T-cell (primary cell): ENCODE measurements around the gene FKBP1B. TPM values are rescaled to one million over a fixed set of nuclear protein-coding genes. Genes with fewer than 3 reads are reported as not detected.
A peak's percentile ranks its signal among the peaks of the same experiment; 100 is the strongest.

Experiments used
- ATAC-seq, 4 experiments: fragments of 200-7000 bp in 3 of 4; fragments of 150-1000 bp in 1 of 4; cut with Tn5 transposase; replicated peaks in 1 of 4; 1 replicate in 3 of 4; 2 replicates in 1 of 4; pipeline ENCODE4 v1.10.0; 2021; ENCODE audit warnings: moderate library complexity in 3 of 4, mild to moderate bottlenecking in 2 of 4, moderate number of reproducible peaks in 1 of 4
- CTCF ChIA-PET, 2 donors: fragments of 300-600 bp; sonication (Branson Sonifier 250); formaldehyde crosslinking; loops; one replicate each; lab custom pipeline; 2022; ENCODE audit warnings: antibody characterized with exemption in 2 of 2; lab: Charles Lee
- POLR2A ChIA-PET, 2 donors: fragments of 300-600 bp; sonication (Branson Sonifier 250); formaldehyde crosslinking; loops; one replicate each; lab custom pipeline; 2022; ENCODE audit warnings: antibody characterized with exemption in 2 of 2; lab: Charles Lee
- DNase-seq, 35 experiments: peaks; one replicate each; pipeline versions ENCODE4 v3.0.0 to v3.0.0-alpha.2; 2013 to 2023
- H3K27ac ChIP-seq: one replicate; pipeline ENCODE4 v1.5.1; 2013; ENCODE audit warnings: low read length
- H3K27me3 ChIP-seq, 2 experiments: replicated peaks in 1 of 2; 1 replicate in 1 of 2; 2 replicates in 1 of 2; pipeline versions ENCODE4 v1.6.1 to v1.7.0; 2013; ENCODE audit warnings: low read length in 1 of 2, mixed read lengths in 1 of 2; ENCODE audit not compliant: control insufficient read depth in 2 of 2, insufficient read depth in 2 of 2; ENCODE audit errors: extremely low read depth in 1 of 2
- H3K36me3 ChIP-seq, 2 donors: 1 replicate in 1 of 2; 2 replicates in 1 of 2; pipeline versions ENCODE4 v1.6.1 to v1.7.0; 2013; ENCODE audit warnings: low read length in 1 of 2; ENCODE audit not compliant: control insufficient read depth in 2 of 2, insufficient read depth in 1 of 2; ENCODE audit errors: extremely low read depth in 1 of 2
- H3K4me1 ChIP-seq, 2 experiments: 1 replicate in 1 of 2; 2 replicates in 1 of 2; pipeline versions ENCODE4 v1.6.1 to v1.7.0; 2013; ENCODE audit warnings: low read length in 2 of 2, mixed read lengths in 1 of 2; ENCODE audit not compliant: insufficient read depth in 2 of 2, control insufficient read depth in 1 of 2; ENCODE audit errors: extremely low read depth in 1 of 2
- H3K4me3 ChIP-seq, 2 donors: 1 replicate in 1 of 2; 2 replicates in 1 of 2; pipeline versions ENCODE4 v1.5.1 to v1.7.0; 2013; ENCODE audit warnings: mild to moderate bottlenecking in 2 of 2, low read length in 1 of 2, moderate library complexity in 1 of 2; ENCODE audit not compliant: control insufficient read depth in 1 of 2; ENCODE audit errors: extremely low read depth in 1 of 2
- H3K9me3 ChIP-seq: 2 replicates; pipeline ENCODE4 v1.7.0; 2013
- H3K27ac Mint-ChIP-seq, 2 donors: one replicate each; pipeline ENCODE4 v1.8.0; 2020 to 2021; ENCODE audit warnings: mild to moderate bottlenecking in 2 of 2, mixed read lengths in 2 of 2
- H3K27me3 Mint-ChIP-seq, 2 donors: one replicate each; pipeline ENCODE4 v1.8.0; 2021 to 2022; ENCODE audit warnings: mixed read lengths in 2 of 2
- H3K36me3 Mint-ChIP-seq: one replicate; pipeline ENCODE4 v1.8.0; 2021; ENCODE audit warnings: mixed read lengths
- H3K4me1 Mint-ChIP-seq, 3 donors: one replicate each; pipeline ENCODE4 v1.8.0; 2020 to 2022; ENCODE audit warnings: mixed read lengths in 3 of 3, mild to moderate bottlenecking in 1 of 3
- H3K4me3 Mint-ChIP-seq, 3 donors: one replicate each; pipeline ENCODE4 v1.8.0; 2020 to 2022; ENCODE audit warnings: mild to moderate bottlenecking in 3 of 3, mixed read lengths in 3 of 3, moderate library complexity in 3 of 3
- H3K9me3 Mint-ChIP-seq, 3 donors: one replicate each; pipeline ENCODE4 v1.8.0; 2020 to 2022; ENCODE audit warnings: mixed read lengths in 3 of 3
- WGBS: methylation state at CpG from one replicate; pipeline ENCODE4 v1.1.5; 2013; ENCODE audit warnings: missing lambda C conversion rate; ENCODE audit not compliant: insufficient coverage; 5-methylcytosine and 5-hydroxymethylcytosine counted together
- total RNA-seq, 35 experiments: library from RNA in 6 of 35; stranded (reverse) in 6 of 35; fragments of 120-200 nt in 1 of 35; gene quantifications; one replicate each; pipeline versions ENCODE4 v1.2.1 to v1.2.4 and lab custom pipeline; 2013 to 2026

The FKBP1B gene
- total RNA-seq, 5 donors from 2014 or later (not counting 1 experiment from before 2014, with no cell fraction given) = 1.2 to 1.5 (median 1.2) TPM

DNA sequence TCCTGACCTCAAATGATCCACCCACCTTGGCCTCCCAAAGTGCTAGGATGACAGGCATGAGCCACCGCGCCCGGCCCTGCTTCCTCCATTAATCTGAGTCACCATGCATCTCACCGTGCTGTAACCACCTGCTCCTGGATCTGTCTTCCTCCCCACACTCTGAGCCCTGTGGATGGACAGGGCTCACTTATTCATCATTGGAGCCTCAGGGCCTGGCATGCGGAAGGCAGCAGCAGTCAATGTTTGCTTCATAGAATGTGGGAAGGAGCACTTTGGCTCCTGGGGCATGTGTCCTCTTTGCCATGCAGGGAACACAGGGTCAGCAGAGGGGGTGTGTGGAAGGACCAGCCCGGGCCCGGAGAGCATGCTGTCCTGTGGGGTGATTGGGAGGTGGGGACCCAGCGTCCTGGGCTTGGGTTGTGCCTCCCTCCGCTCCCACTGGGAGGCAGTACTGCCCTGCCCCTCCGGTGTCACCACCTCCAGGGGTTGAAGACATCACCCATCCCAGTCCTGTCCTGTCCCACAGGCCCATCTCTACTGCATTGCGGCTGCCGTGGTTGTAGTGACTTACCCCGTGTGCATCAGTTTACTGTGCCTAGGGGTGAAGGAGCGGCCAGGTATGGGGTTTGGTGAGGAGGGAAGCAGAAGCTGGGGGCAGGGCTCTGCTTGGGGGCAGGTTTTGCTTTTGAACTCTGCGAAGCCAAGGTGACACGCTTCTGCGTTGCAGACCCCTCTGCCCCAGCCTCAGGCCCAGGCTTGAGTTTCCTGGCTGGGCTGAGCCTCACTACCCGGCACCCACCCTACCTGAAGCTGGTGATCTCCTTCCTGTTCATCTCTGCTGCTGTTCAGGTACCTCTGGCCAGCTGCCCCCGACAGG is 28.2 kb upstream of the FKBP1B start:
- no peaks in the 10 kb centered on the region for H3K4me1 Mint-ChIP-seq
- Histone ChIP-seq H3K9me3 (no peaks in the 10 kb centered on the region), H3K27ac (no peak overlapping the region), H3K4me1 (no peaks in the 10 kb centered on the region), H3K36me3 (peaks cover 6 to 21% of the 10 kb centered on the region in 2 donors), H3K27me3 (peaks cover 0 to 3% of the 10 kb centered on the region in 2 experiments), H3K4me3 (no peak overlapping the region)
- H3K4me3 Mint-ChIP-seq = no peak overlapping the region
- DNase-seq = peak in 3 of 35 experiments; percentile 3 to 20 (median 9)
- ChIA-PET POLR2A (no interaction called here), CTCF (no interaction called here)
- 89% methylated on average over 11 of the region's 19 CpGs for WGBS
- no peak overlapping the region for H3K27ac Mint-ChIP-seq
- ATAC-seq = no peak
- H3K27me3 Mint-ChIP-seq = no peaks in the 10 kb centered on the region
- H3K36me3 Mint-ChIP-seq = peaks cover 24% of the 10 kb centered on the region
- H3K9me3 Mint-ChIP-seq = no peaks in the 10 kb centered on the region

- peaks cover 0 to 2% of the 10 kb centered on the region in 2 experiments for H3K27me3 ChIP-seq
- DNase-seq (no peak), ATAC-seq (no peak)
- no peak overlapping the region for H3K27ac ChIP-seq
- H3K4me1 ChIP-seq = no peaks in the 10 kb centered on the region
- 95% methylated on average over 14 of the region's 14 CpGs for WGBS
- ChIA-PET POLR2A (no interaction called here), CTCF (no interaction called here)
- Mint-ChIP-seq H3K36me3 (peaks cover 26% of the 10 kb centered on the region), H3K9me3 (no peaks in the 10 kb centered on the region), H3K27ac (no peak overlapping the region), H3K27me3 (no peaks in the 10 kb centered on the region), H3K4me3 (no peak overlapping the region), H3K4me1 (no peaks in the 10 kb centered on the region)
- peaks cover 6 to 21% of the 10 kb centered on the region in 2 donors for H3K36me3 ChIP-seq
- no peaks in the 10 kb centered on the region for H3K9me3 ChIP-seq
- H3K4me3 ChIP-seq = no peak overlapping the region
Observed at GRCh38 chr2:24022324-24022974, 27.1 kb upstream of the FKBP1B start.

DNA sequence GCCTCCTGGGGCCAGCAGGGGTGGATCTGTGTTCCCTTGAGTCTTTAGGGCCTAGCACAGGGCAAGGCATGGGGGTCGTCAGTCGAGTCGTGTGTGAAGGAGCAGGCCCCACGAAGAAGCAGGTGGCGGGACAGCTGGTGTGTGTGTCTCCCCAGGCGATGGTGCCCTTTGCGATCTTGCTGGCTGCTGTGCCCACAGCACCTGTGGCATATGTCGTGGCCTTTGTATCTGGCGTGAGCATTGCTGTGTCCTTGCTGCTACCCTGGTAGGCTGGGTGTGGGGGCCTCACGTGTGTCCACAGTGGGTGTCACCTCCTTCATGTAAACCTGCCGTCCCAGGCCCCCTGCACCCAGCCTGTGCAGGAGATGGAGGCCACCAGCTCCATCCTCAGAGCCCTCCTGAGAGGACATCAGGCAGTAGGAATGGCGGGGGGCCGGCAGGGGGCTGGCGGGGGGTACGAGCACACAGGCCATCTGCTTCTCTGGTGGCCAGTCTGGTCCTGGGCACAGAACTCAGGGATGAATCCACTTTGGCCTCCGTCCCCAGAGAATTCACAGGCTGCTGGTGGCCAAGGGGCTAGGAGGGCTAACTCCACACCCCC is 26.5 kb upstream of the FKBP1B start:
- Mint-ChIP-seq H3K27ac (no peak overlapping the region), H3K4me3 (no peak overlapping the region), H3K9me3 (no peaks in the 10 kb centered on the region), H3K36me3 (peaks cover 30% of the 10 kb centered on the region), H3K27me3 (no peaks in the 10 kb centered on the region), H3K4me1 (no peaks in the 10 kb centered on the region)
- DNase-seq (no peak), ATAC-seq (no peak)
- Histone ChIP-seq H3K4me1 (no peaks in the 10 kb centered on the region), H3K9me3 (no peaks in the 10 kb centered on the region), H3K27ac (no peak overlapping the region), H3K27me3 (peaks cover 0 to 2% of the 10 kb centered on the region in 2 experiments), H3K36me3 (peaks cover 6 to 21% of the 10 kb centered on the region in 2 donors), H3K4me3 (no peak overlapping the region)
- ChIA-PET POLR2A (no interaction called here), CTCF (no interaction called here)
- whole genome bisulfite sequencing = 91% methylated on average over 15 of the region's 16 CpGs

GRCh38 chr2:24024018-24024417 is 25.5 kb upstream of the FKBP1B start:
- ChIA-PET POLR2A (no interaction called here), CTCF (interaction anchor here in 1 of 2 donors (0.5 kb wide), 1 partner anchor 64 kb away, joined by 4 read pairs; no protein-coding TSS in a partner anchor)
- Mint-ChIP-seq H3K27ac (no peak overlapping the region), H3K27me3 (no peaks in the 10 kb centered on the region), H3K4me1 (no peaks in the 10 kb centered on the region), H3K4me3 (no peak overlapping the region), H3K36me3 (peaks cover 36% of the 10 kb centered on the region), H3K9me3 (no peaks in the 10 kb centered on the region)
- no peaks in the 10 kb centered on the region for H3K4me1 ChIP-seq
- H3K9me3 ChIP-seq = no peaks in the 10 kb centered on the region
- ATAC-seq (no peak), DNase-seq (no peak)
- peaks cover 6 to 21% of the 10 kb centered on the region in 2 donors for H3K36me3 ChIP-seq
- WGBS = 96% methylated on average over 7 of the region's 12 CpGs
- peaks cover 0 to 2% of the 10 kb centered on the region in 2 experiments for H3K27me3 ChIP-seq
- H3K27ac ChIP-seq = no peak overlapping the region
- H3K4me3 ChIP-seq = no peak overlapping the region

- Mint-ChIP-seq H3K36me3 (peaks cover 47% of the 10 kb centered on the region), H3K4me3 (no peak overlapping the region), H3K27me3 (no peaks in the 10 kb centered on the region), H3K27ac (no peak overlapping the region), H3K4me1 (no peaks in the 10 kb centered on the region), H3K9me3 (no peaks in the 10 kb centered on the region)
- no peaks in the 10 kb centered on the region for H3K9me3 ChIP-seq
- H3K27ac ChIP-seq = no peak overlapping the region
- CTCF ChIA-PET = no interaction called here
- no peak overlapping the region for H3K4me3 ChIP-seq
- no peaks in the 10 kb centered on the region for H3K4me1 ChIP-seq
- peaks cover 12 to 32% of the 10 kb centered on the region in 2 donors for H3K36me3 ChIP-seq
- ATAC-seq (no peak), DNase-seq (no peak)
- 98% methylated on average over 15 of the region's 17 CpGs for WGBS
- H3K27me3 ChIP-seq = peaks cover 0 to 2% of the 10 kb centered on the region in 2 experiments
- POLR2A ChIA-PET = no interaction called here
Observed at GRCh38 chr2:24024996-24025663, 24.4 kb upstream of the FKBP1B start.

DNA sequence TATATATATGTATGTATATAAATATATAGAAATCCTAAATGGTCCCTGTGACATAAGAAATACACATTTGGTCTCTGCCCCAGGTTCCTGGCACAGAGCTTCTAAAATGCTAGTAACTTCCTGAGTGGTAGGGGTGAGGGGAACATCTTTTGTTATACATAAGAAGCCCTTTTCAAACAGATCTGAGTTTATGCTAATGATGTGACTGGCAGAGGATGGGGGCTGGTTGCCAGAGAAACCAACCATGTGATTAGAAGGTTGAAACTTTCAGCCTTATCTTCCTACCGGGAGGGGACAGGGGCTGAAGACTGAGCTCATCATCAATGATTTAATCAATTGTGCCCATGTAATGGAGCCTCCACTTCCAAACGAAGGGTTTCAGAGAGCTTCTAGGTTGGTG is 23.3 kb upstream of the FKBP1B start:
- Histone ChIP-seq H3K27me3 (peaks cover 0 to 2% of the 10 kb centered on the region in 2 experiments), H3K4me1 (no peaks in the 10 kb centered on the region), H3K36me3 (peaks cover 14 to 43% of the 10 kb centered on the region in 2 donors), H3K9me3 (no peaks in the 10 kb centered on the region), H3K27ac (no peak overlapping the region), H3K4me3 (no peak overlapping the region)
- Mint-ChIP-seq H3K4me3 (no peak overlapping the region), H3K36me3 (peaks cover 55% of the 10 kb centered on the region), H3K4me1 (no peaks in the 10 kb centered on the region), H3K27me3 (no peaks in the 10 kb centered on the region), H3K27ac (no peak overlapping the region), H3K9me3 (no peaks in the 10 kb centered on the region)
- 20% methylated on average over 1 of the region's 2 CpGs for WGBS
- ChIA-PET POLR2A (no interaction called here), CTCF (interaction anchor here in 1 of 2 donors (0.5 kb wide), 2 partner anchors 9 to 17 kb away, joined by 3 read pairs; no protein-coding TSS in a partner anchor)
- DNase-seq = no peak
- ATAC-seq = no peak
